ENCODE measurements around the gene MRPL54.
A peak's percentile ranks its signal among the peaks of the same experiment; 100 is the strongest.

Gene MRPL54

GRCh38 chr19:3780786-3781304 is 18.4 kb downstream of the MRPL54 start:
- DNase-seq (ENCODE audit: low read depth), result no peak
- H3K4me3 ChIP-seq (ENCODE audit: control insufficient read depth, low read depth, low read length), result no peak overlapping the region
- TF ChIP-seq CTCF (conservative IDR thresholded peaks at IDR 0.05; ENCODE audit: control insufficient read depth, insufficient read depth, low read depth, low read length), result no peak

- H3K4me3 ChIP-seq (ENCODE audit: control insufficient read depth, low read depth, low read length), result no peak overlapping the region
- TF ChIP-seq CTCF (conservative IDR thresholded peaks at IDR 0.05; ENCODE audit: control insufficient read depth, insufficient read depth, low read depth, low read length), result no peak
- no peak for DNase-seq (ENCODE audit: low read depth)
Observed at GRCh38 chr19:3781603-3782002, 19.1 kb downstream of the MRPL54 start.

- H3K4me3 ChIP-seq (ENCODE audit: control insufficient read depth, low read depth, low read length), result no peak overlapping the region
- no peak for DNase-seq (ENCODE audit: low read depth)
- TF ChIP-seq CTCF (conservative IDR thresholded peaks at IDR 0.05; ENCODE audit: control insufficient read depth, insufficient read depth, low read depth, low read length), result no peak
Observed at GRCh38 chr19:3782330-3782729, 19.8 kb downstream of the MRPL54 start.

GRCh38 chr19:3782903-3783302 is 20.4 kb downstream of the MRPL54 start:
- TF ChIP-seq CTCF (conservative IDR thresholded peaks at IDR 0.05; ENCODE audit: control insufficient read depth, insufficient read depth, low read depth, low read length), result no peak
- no peak overlapping the region for H3K4me3 ChIP-seq (ENCODE audit: control insufficient read depth, low read depth, low read length)
- DNase-seq (ENCODE audit: low read depth), result no peak

GRCh38 chr19:3783660-3784584 is 21.4 kb downstream of the MRPL54 start:
- no peak overlapping the region for H3K4me3 ChIP-seq (ENCODE audit: control insufficient read depth, low read depth, low read length)
- no peak for DNase-seq (ENCODE audit: low read depth)
- TF ChIP-seq CTCF (conservative IDR thresholded peaks at IDR 0.05; ENCODE audit: control insufficient read depth, insufficient read depth, low read depth, low read length), result peak; percentile 22

GRCh38 chr19:3784607-3785450 is 22.3 kb downstream of the MRPL54 start:
- TF ChIP-seq CTCF (conservative IDR thresholded peaks at IDR 0.05; ENCODE audit: control insufficient read depth, insufficient read depth, low read depth, low read length), result no peak
- peak; percentile 12 for DNase-seq (ENCODE audit: low read depth)
- no peak overlapping the region for H3K4me3 ChIP-seq (ENCODE audit: control insufficient read depth, low read depth, low read length)
